ENCODE data around the gene PABPC1L. TPM values are rescaled to one million over a fixed set of nuclear protein-coding genes. Genes with fewer than 3 reads are reported as not detected.
"Not testable (repeated sequence)": the region's sequence is repeated elsewhere in the genome, so short reads cannot be mapped to it uniquely, and the experiment has no call there.

PABPC1L gene
- total and polyA plus RNA-seq, 7 donors: 1.0 to 2.8 (median 1.8) TPM

DNA sequence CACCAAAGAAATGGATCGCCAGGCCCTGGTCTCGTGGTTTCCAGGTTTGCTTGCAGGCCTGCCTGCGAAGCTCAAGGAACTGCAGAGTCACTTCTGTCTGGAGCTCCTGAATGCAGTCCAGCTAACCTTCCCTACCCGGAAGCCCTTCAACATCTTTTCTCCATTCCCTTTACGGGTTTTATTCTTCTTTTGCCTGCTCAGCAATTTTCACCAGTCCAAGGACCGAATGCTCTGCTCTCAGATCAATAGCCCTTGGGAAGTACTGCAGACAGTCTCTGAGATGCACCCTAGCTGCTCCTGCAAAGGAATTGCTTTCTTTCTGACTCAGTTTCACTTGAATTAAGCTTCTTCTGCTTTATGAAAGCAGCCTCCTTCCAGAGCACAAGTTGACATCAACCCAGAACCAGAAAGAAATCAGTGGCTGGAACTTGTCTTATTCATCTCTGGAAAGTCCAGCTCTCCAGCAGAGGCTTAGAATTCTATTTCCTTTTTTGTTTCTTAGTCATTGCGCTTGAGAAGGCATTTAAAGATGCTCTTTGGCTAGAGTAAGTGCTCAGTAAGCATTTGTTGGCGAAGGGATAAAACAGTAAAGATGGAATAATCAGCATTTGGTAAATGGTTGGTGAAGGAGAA, 43.0 kb upstream of the PABPC1L start:
- Histone ChIP-seq H3K36me3 (ENCODE audit: insufficient read depth in 1 of 2, low read depth in 1 of 2) (no peaks in the 10 kb centered on the region), H3K27me3 (ENCODE audit: insufficient read depth in 3 of 3, low read length in 2 of 3) (no peaks in the 10 kb centered on the region), H3K4me3 (no peak overlapping the region), H3K27ac (no peak overlapping the region), H3K4me1 (peaks cover 7% of the 10 kb centered on the region), H3K9me3 (no peaks in the 10 kb centered on the region)
- intact Hi-C loops (cut with DNase I): loop anchor here (2.0 to 5.0 kb wide), 3 partner anchors 118 to 185 kb away; no protein-coding TSS in a partner anchor
- no peak for ATAC-seq
- TF ChIP-seq, protein P1, sequence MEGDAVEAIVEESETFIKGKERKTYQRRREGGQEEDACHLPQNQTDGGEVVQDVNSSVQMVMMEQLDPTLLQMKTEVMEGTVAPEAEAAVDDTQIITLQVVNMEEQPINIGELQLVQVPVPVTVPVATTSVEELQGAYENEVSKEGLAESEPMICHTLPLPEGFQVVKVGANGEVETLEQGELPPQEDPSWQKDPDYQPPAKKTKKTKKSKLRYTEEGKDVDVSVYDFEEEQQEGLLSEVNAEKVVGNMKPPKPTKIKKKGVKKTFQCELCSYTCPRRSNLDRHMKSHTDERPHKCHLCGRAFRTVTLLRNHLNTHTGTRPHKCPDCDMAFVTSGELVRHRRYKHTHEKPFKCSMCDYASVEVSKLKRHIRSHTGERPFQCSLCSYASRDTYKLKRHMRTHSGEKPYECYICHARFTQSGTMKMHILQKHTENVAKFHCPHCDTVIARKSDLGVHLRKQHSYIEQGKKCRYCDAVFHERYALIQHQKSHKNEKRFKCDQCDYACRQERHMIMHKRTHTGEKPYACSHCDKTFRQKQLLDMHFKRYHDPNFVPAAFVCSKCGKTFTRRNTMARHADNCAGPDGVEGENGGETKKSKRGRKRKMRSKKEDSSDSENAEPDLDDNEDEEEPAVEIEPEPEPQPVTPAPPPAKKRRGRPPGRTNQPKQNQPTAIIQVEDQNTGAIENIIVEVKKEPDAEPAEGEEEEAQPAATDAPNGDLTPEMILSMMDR (IDR thresholded peaks at IDR 0.05): no peak
- whole genome bisulfite sequencing, 3 donors: 82 to 88% (median 85%) methylated on average over 8 of the region's 8 CpGs
- no peak for DNase-seq

DNA sequence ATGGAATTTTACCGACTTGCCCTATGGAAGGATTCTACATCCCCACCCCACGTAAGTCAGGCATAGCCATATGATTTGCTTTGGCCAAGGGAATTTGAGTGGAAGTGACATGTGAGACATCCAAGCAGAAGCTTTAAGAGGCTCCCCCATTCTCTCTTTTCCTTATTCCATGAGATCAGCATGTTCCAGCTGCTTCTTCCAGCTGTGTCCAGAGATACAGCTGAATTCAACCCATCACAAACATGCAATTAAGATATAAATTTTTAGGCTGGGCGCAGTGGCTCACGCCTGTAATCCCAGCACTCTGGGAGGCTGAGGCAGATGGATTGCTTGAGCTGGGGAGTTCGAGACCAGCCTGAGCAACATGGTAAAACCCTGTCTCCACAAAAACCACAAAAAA, 40.4 kb upstream of the PABPC1L start:
- TF ChIP-seq, protein P1 (IDR thresholded peaks at IDR 0.05): no peak
- H3K27ac ChIP-seq: no peak overlapping the region
- H3K4me3 ChIP-seq: no peak overlapping the region
- WGBS, 3 donors: 54 to 58% (median 57%) methylated on average over 5 of the region's 5 CpGs
- no peaks in the 10 kb centered on the region for H3K36me3 ChIP-seq (ENCODE audit: insufficient read depth in 1 of 2, low read depth in 1 of 2)
- intact Hi-C loops (cut with DNase I): loop anchor here in 1 of 2 donors (5.0 kb wide), 1 partner anchor 187 kb away; no protein-coding TSS in a partner anchor
- H3K4me1 ChIP-seq: peaks cover 7% of the 10 kb centered on the region
- H3K9me3 ChIP-seq: no peaks in the 10 kb centered on the region
- ATAC-seq (no peak), DNase-seq (no peak)
- no peaks in the 10 kb centered on the region for H3K27me3 ChIP-seq (ENCODE audit: insufficient read depth in 3 of 3, low read length in 2 of 3)

DNA sequence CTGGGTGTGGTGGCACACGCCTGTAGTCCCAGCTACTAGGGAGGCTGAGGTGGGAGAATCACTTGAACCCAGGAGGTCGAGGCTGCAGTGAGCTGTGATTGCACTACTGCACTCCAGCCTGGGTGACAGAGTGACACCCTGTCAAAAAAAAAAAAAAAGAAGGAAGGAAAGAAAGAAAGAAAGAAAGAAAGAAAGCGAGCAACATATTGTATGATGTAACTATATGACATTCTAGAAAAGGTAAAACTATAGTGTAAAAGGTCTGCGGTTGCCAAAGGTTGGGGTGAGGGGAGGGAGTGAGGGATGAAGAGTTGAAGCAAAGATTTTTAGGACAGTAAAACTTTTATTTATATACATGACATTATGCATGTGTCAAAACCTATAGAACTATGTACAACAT, 27.5 kb upstream of the PABPC1L start:
- not testable (repeated sequence) for H3K9me3 ChIP-seq; H3K27me3 ChIP-seq (ENCODE audit: insufficient read depth in 3 of 3, low read length in 2 of 3); DNase-seq; H3K4me3 ChIP-seq; H3K27ac ChIP-seq; H3K36me3 ChIP-seq (ENCODE audit: insufficient read depth in 1 of 2, low read depth in 1 of 2); ATAC-seq
- 88 to 90% (median 88%) methylated on average over 4 of the region's 4 CpGs for WGBS, 3 donors
- intact Hi-C loops (cut with DNase I): loop anchor here in 1 of 2 donors (10.0 kb wide), 1 partner anchor 668 kb away; the partner anchor contains the start of gene OSER1
- H3K4me1 ChIP-seq: peaks cover 17% of the 10 kb centered on the region

DNA sequence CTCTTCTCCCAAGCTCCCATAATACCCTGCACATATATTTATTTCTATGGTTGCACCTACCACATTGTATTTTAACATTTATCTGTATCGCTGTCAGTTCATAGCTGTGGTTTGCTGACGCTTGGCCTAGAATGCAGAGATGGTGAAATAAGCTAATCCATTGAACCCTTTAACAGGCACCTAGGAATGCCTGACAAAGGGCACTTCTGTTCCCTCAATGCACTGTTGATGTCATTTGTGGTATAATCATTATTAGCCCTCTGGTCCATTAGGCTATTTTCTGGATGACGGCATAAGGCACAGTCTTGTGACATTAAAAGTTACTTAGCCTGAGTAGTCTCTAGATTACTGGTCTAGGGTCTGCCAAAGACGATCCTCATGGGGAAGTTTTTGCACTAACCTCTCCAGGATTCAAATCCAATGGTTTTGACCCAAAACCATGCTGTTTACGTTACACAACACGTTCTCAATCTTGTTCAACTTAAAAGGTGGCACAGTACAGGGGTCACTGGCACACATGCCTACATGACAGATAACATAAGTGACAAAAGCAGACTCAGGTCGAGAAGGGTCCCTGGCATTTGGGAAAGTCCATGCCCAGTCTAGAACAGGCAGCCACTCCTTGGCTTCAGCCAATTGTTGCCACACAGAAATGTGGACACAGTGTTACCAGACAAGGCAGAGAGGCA, 26.5 kb upstream of the PABPC1L start:
- H3K9me3 ChIP-seq: no peaks in the 10 kb centered on the region
- no peak overlapping the region for H3K27ac ChIP-seq
- H3K36me3 ChIP-seq (ENCODE audit: insufficient read depth in 1 of 2, low read depth in 1 of 2): peaks cover 0 to 10% of the 10 kb centered on the region in 2 donors
- 90 to 92% (median 91%) methylated on average over 7 of the region's 7 CpGs for WGBS, 3 donors
- peaks cover 27% of the 10 kb centered on the region for H3K4me1 ChIP-seq
- H3K27me3 ChIP-seq (ENCODE audit: insufficient read depth in 3 of 3, low read length in 2 of 3): no peaks in the 10 kb centered on the region
- ATAC-seq: no peak
- intact Hi-C loops (cut with DNase I): loop anchor here in 1 of 2 donors (10.0 kb wide), 1 partner anchor 669 kb away; the partner anchor contains the start of gene OSER1
- DNase-seq: no peak
- H3K4me3 ChIP-seq: no peak overlapping the region
- TF ChIP-seq, protein P1 (IDR thresholded peaks at IDR 0.05): no peak

DNA sequence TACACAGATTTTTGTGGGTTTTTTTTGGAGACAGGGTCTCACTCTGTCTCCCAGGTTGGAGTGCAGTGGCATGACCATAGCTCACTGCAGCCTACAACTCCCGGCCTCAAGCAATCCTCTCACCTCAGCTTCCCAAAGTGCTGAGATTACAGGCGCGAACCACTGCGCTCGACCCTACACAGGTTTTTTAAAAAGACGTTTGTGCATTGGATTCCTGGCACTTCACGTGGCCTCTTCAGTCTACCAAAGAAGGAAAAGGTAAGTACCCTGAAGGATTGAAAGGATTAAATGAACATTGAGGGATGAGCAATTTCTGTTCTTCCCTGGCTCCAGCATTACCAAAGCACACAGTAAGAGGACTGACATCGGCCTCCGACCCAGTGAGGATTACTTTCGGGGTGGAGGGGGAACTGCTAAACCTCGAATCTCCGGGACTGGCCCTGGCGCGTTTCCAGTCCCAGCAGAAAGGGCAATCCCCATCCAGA, 24.9 kb upstream of the PABPC1L start:
- intact Hi-C loops (cut with DNase I): loop anchor here in 1 of 2 donors (5.0 to 10.0 kb wide), 2 partner anchors 77 to 670 kb away; partner anchors contain the start of genes OSER1 and TOMM34
- Histone ChIP-seq H3K27me3 (ENCODE audit: insufficient read depth in 3 of 3, low read length in 2 of 3) (no peaks in the 10 kb centered on the region), H3K4me1 (peaks cover 41% of the 10 kb centered on the region), H3K9me3 (no peaks in the 10 kb centered on the region), H3K27ac (peak overlapping the region; percentile 94), H3K4me3 (peak overlapping the region; percentile 83), H3K36me3 (ENCODE audit: insufficient read depth in 1 of 2, low read depth in 1 of 2) (peaks cover 0 to 17% of the 10 kb centered on the region in 2 donors)
- WGBS, 3 donors: 8 to 12% (median 11%) methylated on average over 14 of the region's 14 CpGs
- TF ChIP-seq, protein P1 (IDR thresholded peaks at IDR 0.05): no peak
- ATAC-seq: no peak
- no peak for DNase-seq
